HEK293 (cell line): ENCODE measurements around the gene LFNG.

ENCODE experiments used
- ZNF10 ChIP-seq: fragments of 450-650 bp; formaldehyde crosslinking; IDR thresholded peaks from 2 replicates; pipeline ENCODE4 v1.5.1; 2017; ENCODE audit warnings: missing biosample characterization, missing genetic modification characterization
- ZNF837 ChIP-seq: fragments of 450-650 bp; formaldehyde crosslinking; IDR thresholded peaks from 2 replicates; pipeline ENCODE4 v1.5.1; 2016; ENCODE audit warnings: missing biosample characterization, missing genetic modification characterization

GRCh38 chr7:2570021-2570420 lies 50.4 kb downstream of the LFNG start:
- TF ChIP-seq ZNF837 (tag by site-specific recombination): no peak
- no peak for TF ChIP-seq ZNF10 (tag by site-specific recombination)
